Fibroblast of peridontal ligament (primary cell): ENCODE data around the gene RAB33A.
"Not testable (repeated sequence)": the region's sequence is repeated elsewhere in the genome, so short reads cannot be mapped to it uniquely, and the experiment has no call there.

Experiments
- DNase-seq: peaks from one replicate; pipeline ENCODE4 v3.0.0-alpha.2; 2010; ENCODE audit errors: extremely low read depth

Gene RAB33A

DNA sequence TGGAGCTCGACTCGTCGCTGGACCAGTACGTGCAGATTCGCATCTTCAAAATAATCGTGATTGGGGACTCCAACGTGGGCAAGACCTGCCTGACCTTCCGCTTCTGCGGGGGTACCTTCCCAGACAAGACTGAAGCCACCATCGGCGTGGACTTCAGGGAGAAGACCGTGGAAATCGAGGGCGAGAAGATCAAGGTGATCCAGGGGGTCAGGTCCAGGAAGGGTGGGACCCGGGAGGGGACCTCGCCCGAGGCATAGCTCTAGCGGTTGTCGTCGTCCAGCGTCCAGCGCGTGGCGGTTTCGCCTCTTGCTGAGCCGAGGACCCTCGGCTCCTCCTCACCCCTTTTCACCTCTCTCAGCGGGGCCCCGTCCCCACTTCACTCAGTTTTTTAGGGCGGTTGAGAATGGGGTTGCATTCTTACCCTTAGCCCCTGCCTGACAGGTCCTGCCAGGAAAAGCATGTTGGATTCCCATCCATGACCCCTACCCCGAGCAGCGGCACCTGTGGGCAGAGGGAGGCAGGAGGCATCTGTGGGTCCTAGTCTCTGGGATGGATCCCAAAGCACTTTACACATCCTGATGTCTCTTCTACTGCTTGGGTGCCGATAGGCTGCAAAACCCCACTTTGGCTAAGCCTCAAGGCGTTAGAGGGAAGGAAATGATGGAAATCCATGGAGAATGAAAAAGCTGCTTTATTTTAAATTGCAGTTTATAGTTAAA, 524 bp downstream of the RAB33A start:
- no peak for DNase-seq

DNA sequence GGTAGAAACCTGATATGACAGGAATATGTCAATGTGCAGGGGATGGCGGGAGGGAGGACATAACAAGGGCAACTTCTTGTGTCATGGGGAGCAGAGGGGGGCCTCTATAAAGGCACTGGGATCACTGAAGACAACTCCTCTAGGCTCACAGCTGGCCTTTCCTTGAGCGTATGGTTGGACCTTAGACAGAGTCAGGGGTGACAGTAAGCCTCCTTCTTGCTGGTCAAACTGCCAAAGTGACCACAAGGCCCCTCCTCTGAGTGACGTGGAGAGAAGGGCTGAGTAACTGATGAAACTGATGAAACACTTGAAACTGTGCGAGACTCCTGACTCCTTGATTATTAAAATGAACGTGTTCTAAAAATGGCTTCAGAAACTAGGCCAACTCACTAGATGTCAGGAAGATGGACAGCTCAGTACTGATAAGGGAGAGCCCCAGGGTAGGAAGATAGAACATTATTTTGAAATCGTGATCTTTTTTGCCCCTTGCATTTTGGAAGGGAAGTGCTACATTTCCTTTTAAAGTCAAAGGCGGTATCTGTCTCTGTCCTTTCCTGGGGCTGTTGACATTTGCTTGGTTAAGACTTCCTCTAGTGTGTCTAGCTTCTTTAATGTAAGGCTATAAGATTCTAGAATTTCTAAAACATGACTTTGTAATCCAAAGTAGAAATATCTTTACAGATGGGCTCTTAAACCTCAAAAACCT, 1.6 kb downstream of the RAB33A start:
- peak; percentile 89 for DNase-seq

DNA sequence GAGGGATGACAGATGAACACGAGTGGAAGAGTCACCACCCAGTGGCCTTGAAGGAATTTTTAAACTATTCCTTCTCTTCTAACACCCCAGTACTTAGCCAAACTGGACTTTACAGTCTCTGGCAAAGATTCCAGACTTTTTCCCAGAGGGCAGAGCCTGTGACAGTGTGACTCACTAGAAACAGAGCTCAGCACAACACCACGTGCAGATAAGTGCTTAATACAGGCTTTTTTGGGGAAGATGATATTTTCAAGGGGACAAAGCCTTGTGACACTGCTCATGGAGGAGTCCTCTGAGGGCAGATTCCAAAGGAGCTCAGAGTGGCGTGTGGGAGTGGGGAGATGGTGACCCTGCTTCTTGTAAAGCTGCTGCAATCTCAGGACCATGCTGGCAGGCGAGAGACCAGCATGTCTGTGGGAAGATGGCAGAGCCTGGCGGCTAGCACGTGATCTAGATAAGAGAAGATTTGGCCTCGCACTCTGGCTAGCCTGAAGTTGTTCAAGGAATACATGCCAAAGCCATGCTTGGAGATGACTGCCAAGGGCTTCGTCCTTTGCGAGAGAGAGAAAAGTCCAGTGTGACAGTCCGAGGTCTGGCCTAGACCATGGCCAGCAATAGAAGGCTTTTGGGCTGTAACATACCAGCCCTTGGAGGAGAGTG, 2.4 kb downstream of the RAB33A start:
- DNase-seq: peak; percentile 71

DNA sequence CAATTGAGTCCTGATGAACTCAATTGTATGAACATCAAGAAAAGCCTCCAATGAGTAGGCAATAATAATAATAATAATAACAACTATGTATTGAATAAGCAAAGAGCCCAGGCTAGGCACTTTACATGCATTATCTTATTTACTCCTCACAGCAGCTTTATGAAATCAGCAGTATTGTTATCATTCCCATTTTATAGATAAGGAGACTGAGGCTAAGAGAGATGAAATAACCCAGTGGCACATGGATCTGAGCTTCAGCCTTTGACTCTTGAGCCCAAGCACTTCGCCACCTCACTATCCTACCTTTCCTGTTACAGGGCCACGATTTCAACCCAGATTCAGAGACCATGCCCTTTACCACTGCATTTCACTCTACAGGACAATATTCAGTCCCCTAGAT, 3.2 kb downstream of the RAB33A start:
- DNase-seq: no peak

DNA sequence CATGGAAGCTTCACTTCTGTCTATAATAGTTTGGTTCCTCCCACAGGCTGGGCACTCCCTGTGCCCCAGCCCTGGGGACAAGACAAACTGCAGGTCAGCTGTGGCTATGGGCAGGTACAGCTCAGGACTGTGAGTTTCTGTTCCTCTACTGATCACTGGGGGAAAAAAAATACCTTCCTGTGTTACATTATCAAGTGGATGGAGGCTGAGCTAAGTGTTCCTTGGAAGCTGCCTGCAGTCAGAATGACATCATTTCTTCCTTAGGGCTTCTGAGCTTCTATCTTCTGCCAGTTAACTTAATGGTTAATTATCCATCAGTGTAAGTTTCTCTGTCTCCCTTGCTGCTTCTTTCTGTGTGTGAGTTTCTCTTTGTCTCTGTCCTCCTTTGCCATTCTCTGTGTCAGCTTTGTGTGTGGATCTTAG, 4.6 kb downstream of the RAB33A start:
- DNase-seq: no peak

DNA sequence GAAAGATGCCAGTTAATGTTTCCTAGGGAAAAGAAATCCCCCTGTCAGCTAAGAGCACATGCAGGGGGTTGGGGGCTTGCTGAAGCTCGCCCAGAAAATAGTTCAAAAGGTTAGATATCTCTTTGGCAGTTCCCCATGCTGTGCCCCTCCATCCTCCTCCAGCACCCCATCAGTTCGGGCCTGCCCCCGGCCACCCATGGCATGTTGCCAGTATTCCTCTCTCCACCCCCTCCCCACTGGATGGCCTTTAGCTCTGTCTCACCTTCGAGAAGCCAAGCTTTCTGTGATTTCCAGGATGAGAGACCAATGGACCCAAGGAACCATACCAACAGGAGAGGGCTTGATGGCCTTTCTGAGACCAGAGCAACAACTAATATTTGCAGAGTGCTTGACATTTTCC, 5.2 kb downstream of the RAB33A start:
- DNase-seq: no peak

DNA sequence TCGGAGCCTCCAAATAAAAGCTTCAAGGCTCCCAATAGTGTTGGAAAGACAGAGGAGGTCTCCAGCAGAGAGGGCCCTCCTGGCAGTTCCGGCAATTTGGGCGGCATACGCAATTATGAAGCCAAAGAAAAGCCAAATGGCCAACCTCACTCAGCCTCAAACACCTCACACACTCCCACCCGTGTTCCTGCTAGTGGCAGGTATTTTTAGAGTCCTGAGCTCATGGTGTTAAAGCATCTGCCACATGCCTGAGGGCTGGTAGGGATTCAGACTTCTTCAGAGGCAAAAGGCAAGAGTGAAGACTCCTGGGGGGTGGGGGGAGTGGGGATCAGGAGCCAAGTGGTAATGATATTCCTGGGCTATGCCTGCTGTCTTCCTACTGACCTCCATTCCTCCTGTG, 7.4 kb downstream of the RAB33A start:
- no peak for DNase-seq

DNA sequence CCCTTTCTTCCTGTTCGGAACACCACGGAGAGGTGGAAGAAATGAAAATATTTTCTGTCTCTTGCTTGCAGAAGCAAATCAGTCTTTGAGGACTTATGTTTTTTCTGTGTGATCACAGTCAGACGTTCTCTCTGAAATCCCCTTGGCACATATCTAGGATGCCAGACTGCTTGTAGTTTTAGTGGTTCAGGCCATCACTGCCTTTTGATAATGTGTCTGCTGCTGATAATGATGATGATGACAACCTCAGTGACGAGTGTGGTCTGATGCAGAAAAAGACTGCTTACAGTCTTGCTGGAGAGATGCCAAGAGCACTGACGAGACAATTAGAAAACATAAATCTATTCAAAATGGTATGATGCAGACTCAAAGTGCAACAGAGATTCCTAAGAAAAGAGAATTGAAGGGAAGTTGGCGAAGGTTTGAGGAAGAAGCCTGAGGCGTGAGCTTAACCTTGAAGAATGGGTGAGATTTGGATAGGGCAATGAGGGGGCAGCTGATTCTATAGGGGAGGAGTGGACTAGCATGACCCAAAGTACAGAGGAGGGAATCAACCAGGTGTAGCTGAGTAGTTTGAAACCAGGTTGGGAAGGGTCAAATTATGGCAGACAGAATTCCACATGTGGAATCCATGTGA, 7.9 kb downstream of the RAB33A start:
- peak; percentile 8 for DNase-seq

DNA sequence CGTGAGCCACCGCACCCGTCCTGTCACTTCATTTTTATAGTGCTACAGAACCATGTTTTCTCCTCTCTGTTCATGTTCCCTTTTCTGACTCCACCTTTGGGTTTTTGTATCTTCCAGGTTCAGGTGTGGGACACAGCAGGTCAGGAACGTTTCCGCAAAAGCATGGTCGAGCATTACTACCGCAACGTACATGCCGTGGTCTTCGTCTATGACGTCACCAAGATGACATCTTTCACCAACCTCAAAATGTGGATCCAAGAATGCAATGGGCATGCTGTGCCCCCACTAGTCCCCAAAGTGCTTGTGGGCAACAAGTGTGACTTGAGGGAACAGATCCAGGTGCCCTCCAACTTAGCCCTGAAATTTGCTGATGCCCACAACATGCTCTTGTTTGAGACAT, 12.4 kb downstream of the RAB33A start:
- DNase-seq: no peak

DNA sequence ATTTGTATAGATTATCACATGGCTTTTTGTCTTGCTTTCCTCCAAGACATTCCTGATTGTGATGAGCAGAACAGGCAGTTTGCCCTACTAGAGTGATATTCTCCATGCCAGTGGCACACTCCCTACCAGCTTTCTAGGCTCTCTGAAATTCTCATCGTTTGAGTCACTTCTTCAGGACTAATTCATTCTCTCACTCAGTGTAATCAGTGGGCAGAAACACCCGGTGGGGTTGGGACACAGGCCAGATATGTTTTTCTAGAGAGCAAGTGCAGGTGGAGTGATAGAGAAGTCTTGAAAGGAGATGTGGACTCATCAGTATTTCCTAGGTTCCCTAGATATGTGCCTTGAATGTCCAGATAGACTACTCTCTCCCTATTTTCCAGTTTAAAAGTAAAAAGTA, 13.1 kb downstream of the RAB33A start:
- no peak for DNase-seq

DNA sequence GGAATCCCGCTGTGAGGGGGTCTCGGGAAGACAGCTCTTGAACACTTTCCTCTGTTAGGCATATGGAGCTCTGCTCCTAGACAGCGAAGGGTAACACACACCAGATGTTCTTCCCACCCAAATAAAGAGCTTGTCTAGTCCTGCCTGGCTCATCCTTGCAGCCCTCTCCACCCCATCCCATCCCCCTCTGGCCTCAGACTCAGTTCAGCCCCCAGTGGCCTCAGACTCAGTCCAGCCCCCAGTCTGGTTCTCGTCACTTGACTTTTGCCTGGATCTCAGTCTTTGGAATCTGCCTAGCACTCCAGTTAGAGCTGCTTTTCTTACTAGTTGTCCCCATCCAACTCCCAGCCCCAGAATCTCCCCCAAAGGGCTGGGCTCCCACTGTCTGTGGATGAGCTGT, 14.9 kb downstream of the RAB33A start:
- no peak for DNase-seq

DNA sequence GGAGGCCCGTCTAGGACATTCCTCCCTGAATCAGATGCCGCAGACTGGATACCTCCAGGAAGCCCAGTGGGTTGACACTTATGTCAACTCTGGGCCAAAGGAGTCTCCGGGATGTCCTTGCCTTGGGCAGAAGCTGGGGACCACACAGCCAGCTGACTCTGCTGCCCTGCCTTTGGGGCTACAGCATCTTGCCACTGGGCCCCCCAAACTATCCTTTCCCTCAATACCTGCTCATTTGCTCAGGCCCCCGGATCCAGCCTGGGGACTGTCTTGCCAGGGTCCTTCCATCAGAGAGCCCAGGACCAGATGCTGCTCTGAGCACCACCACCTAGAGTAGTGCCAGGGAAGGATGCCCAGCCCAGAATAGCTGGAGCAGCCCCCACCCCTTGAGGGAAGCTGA, 19.0 kb downstream of the RAB33A start:
- no peak for DNase-seq

DNA sequence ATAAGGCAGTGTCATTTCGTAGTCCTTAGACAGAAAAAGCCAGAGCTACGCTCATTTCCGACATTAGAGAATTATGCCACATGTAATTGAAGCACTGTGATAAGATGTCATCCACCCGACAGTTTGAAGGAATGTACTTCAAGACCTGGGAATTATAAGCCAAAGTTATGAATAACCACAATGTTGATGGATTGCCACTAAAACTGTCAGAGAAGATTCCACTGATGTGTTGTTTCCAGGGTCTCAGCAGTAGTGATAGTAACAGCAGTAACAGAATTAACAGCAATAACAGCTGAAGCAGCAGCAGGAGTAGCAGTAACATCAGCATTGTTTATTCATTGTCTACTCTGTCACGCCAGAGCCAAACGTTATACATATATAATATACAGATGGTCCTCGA, 24.7 kb downstream of the RAB33A start:
- DNase-seq: no peak

DNA sequence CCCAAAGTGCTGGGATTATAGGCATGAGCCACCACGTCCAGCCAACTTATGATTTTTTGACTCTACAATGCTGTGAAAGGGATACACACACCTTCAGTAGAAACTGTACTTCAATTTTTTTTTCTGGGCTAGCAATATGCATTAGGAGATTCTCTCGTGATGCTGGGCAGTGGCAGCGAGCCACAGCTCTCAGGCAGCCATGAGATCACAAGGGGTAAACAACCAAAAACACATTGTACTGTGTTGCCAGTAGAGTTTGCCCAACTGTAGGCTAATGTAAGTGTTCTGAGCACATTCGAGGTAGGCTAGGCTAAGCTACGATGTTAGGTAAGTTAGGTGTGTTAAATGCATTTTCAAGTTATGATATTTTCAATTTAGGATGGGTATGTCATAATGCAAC, 25.7 kb downstream of the RAB33A start:
- peak; percentile 42 for DNase-seq

DNA sequence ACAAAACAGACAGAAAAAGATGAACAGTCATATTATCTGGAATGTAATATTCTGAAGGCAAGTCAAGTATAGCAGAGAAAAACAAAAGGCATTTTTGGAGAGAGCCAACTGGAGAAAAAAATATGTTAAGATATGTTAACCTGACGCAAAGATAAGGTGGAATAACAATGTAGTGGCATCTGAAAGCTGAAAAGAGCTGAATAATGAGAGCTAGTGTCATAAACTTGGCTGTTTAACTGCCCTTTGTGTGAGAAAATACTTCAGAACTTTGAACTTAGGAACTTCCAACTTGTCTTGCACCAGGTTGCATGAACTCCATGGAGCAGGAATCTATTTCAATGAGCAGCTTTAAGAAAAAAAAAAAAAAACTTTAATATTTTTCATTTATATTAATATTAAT, 32.9 kb downstream of the RAB33A start:
- no peak for DNase-seq

DNA sequence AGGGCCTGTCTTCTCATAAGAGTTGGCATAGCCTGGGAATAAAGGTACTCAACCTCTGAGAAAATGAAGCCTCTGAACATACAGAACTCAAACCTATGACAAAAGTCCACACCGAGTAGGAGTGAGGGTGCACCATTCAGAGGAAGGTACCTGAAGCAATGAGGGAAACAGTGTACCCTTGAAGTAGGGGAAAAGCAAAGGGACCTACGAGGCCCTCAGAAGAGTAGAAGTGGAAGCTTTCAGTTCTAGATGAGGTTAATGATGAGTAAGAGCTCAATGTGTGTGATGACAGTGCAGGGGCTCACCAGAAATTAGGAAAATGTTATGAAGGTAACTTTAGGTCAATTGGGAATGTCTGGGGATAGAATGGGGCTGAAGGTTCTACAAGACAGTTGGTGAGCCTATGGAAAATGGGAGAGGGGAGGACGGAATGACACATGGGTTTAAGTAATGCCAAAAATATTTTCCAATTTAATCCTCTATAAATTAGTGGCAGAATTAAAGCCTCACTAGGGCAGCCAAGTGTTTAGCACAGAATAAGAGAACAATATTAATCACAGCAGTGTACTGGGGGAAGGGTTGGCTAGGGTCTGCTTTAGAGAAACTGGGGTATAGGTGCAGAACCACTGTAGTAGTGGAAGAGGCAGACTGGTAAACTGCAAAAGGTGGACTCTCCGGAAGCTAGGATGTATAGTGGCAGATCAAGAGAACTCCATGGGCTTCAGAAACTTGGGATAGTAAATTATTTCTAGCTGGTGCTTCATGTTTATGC, 39.8 kb downstream of the RAB33A start:
- no peak for DNase-seq

DNA sequence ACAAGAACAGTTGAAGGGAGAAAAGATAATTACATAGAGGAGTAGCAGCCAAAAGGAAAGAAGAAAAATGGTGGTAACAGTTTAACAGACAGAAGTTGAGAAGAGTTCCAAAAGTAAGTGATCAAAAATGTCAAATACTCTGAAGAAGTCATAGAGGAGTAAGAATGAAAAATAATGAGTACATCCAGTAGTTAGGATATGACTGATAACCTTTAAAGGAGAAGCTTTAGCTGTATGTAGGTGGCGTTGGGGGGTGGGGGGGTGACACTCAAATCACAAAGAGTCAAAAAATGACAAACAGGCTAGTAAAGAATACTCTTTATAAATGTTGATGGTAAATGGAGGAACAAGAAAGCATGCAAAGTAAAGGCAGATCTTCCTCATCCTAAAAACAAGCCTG, 40.6 kb downstream of the RAB33A start:
- DNase-seq: no peak

DNA sequence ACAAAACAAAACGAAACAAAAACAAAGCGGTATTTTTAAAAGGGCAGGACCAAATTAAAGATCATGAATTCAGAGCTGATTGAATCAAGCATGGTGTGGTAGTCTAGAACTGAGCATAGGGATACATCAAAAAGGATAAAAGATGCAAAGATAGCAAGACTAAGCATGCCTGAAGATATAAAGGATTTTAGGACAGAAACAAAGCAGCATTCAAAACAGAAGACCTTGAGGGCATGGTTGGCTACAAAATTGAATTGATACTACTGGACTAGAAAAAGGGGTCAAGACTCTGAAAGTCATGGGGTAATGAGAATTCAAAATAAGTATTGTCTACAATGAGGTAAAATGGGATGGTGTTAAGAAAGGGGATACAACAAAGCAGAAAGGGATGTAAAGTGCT, 41.6 kb downstream of the RAB33A start:
- DNase-seq: no peak

DNA sequence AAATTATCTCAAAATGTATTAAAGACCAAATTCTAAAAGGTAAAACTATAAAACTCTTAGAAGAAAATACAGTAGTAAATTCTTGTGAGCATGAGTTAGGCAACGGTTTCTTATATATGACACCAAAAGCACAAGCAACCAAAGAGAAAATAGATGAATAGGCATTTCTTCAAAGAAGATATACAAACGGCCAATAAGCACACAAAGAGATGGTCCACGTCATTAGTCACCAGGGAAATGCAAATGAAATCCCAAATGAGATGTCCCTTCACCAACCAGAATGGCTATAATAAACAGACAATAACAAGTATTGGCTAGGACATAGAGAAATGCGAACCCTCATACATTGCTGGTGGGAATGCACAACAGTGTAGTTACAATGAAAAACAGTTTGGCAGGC, 44.6 kb downstream of the RAB33A start:
- DNase-seq: no peak

DNA sequence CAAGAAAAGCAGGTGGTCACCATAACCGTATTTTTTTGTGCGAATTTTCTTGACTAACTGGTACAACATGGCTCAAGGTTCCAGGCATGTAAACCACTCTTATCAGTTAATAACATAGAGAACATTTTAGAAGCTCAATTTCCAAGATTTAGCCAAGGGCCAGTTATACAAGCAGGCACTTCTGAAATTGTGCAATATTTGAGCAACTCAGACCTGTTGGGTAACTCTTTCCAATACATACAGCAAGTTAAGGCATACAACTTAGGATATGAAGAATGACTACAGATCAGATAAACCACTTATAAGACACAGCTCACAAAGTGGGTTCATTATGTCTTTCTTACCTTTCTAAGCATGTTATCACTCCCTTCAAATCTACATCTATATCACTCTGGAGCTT, 53.0 kb downstream of the RAB33A start:
- peak; percentile 9 for DNase-seq

DNA sequence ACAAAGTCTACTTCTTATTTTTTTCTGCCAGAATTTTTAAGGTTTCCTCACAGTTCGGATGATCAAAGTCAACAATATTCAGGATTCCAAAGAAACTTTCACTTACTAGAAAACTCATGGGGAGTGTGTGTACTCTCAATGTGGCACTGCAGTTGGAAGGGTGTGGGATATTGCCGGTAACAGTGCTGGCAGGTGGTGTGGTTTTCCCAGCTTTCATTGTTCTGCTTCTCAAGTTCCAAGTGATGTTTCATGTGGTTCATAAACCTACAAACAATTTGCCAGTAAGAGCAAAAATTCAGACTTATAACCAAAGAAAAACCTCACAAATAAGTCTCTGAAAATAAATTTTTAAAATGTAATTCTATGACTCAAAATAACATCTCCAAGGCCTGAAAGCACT, 57.1 kb downstream of the RAB33A start:
- DNase-seq: no peak

DNA sequence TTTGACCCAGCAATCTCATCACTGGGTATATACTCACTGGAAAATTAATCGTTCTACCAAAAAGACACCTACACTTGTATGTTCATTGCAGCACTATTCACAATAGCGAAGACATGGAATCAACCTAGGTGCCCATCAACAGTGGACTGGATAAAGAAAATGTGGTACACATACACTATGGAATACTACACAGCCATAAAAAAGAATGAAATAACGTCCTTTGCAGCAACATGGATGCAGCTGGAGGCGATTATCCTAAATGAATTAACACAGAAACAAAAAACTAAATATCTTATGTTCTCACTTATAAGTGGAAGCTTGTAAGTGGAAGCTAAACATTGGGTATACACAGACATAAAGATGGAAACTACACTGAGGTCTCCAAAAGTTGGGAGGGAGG, 59.4 kb downstream of the RAB33A start:
- DNase-seq: not testable (repeated sequence)
